Measurements from ENCODE around the gene CRADD.

DNA sequence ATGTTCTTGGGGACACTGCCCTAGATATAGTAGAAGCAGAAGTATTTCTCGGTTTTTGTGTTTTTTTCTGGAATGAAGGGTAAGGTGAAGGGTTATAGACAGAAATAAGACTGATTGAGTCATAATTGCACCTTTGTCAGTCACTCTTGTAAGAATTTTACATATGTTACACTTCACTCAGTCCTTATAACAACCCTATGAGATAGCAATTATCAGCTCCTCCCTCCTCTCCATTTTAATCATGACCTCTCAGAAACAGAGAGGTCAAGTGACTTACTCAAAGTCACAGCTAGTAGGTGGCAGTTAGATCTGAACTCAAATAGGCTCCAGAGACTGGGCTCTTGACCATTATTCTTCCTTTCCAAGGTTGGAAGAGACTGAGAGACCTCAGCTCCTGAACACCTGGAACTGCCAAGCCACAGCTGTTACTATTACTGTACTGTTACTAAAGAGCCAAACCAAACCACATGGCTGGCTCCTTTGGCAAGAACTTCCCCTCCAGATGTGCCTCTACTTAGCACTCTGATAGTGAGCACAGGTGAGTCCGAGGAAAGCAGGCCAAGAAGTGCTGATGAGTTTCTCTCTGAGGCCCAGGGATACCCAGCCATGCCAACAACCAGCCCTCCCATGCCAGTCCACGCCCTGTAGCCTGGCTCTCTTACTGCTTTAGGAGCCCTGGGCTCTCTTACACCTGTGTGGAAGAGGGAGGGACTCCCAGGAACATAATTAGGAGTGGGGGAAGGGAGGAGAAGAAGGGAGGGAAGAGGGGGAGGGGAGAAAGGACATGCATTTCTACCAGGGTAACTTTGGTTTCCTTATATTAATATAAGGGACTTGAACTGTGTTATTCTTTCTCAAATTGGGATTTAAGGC is 121.3 kb downstream of the CRADD start:
- no peak for TF ChIP-seq POLR2A (IDR thresholded peaks at IDR 0.05)
- TF ChIP-seq EP300 (IDR thresholded peaks at IDR 0.05) = no peak
- TF ChIP-seq POLR2AphosphoS5 (IDR thresholded peaks at IDR 0.05) = no peak
- no peak for TF ChIP-seq CTCF (IDR thresholded peaks at IDR 0.05)
